Suppressor macrophage treated with lipopolysaccharide for 1 hour (primary cell): ENCODE data around the gene FAM76A.
"Not testable (repeated sequence)": the region's sequence is repeated elsewhere in the genome, so short reads cannot be mapped to it uniquely, and the experiment has no call there.

Experiments
- DNase-seq, 3 donors: peaks; one replicate each; pipeline ENCODE4 v3.0.0-alpha.2; 2020 to 2022

FAM76A gene

DNA sequence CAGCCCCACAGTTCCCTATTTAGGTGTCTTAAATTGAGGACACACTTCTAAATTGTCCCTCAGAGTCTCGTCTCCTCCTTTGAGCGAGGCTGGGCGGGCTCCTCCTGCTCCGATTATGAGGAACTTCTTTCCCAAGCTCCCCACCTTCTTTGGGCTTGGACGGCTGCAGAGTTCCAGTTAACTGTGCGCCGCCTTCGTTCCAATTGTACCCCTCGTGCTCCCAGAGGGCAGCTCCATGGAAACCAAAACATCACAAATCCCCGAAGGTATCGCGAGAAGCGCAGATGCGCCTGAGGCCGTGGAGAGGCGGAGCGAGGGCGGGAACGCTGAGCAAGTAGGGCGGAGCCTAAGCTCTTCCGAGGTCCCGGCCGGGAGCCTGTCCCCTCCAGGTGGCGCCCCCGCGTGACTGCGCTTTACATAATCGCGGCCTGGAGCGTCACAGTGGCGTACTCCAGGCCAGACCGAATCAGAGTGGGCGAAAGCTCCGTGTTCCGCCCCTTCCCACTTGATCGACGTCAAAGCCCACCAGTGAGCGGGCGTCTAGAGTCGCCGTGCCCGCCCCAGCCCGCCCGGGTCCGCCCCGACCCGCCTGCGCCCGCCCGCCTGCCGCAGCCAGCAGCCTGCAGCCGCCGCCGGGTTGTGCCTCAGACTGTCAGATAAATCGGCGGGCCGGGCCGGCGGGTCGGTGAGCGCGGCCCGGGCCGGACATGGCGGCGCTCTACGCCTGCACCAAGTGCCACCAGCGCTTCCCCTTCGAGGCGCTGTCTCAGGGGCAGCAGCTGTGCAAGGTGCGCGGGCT lies at the start of gene FAM76A:
Gene FAM76A, plus strand, starts transcription at position 588 of the 799 bp plus-strand sequence. Its CDS starts 120 bp downstream, at position 708.
- DNase-seq = peak; percentile 100

DNA sequence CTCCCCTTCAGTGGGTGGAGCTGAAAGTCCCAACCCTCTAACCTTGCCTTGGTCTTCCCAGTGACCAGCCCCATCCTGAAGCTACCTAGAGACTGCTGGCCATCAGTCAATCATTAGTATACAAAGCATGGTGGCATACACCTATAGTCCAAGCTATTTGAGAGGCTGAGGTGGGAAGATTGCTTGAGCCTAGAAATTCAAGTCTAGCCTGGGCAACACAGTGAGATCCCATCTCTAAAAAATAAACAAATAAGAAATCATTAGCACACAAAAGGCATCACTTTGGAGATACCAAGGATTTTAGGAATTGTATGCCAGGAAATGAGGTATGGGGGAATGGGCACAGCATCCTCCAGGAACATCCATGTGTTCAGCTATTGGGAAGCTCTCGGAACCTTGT lies 49.4 kb upstream of the FAM76A start:
- DNase-seq = no peak

DNA sequence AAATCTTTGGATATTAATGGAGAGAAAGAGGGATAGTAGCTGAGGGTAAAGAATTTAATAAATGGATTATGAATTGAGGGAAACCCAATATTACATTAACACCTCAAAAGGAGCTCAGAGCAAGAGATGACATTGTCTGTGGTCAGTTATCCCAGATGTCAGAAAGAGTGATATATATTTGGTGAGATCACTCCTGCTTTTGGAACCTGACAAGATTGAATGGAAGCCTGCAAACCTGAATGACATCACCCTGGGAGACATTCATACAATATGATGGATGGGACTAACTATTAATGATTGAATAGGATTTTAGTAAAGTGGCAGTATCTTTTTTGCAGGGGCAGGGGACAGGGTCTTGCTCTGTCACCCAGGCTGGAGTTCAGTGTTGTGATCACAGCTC lies 47.0 kb upstream of the FAM76A start:
- no peak for DNase-seq

DNA sequence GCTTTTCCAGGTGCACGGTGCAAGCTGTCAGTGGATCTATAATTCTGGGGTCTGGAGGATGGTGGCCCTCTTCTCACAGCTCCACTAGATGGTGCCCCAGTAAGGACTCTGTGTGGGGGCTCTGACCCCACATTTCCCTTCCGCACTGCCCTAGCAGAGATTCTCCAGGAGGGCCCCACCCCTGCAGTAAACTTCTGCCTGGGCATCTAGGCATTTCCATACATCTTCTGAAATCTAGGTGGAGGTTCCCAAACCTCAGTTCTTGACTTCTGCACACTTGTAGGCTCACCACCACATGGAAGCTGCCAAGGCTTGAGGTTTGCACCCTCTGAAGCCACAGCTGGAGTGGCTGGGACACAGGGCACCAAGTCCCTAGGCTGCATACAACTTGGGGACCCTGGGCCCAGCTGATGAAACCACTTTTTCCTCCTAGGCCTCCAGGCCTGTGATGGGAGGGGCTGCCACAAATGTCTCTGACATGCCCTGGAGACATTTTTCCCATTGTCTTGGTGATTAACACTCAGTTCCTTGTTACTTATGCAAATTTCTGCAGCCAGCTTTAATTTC lies 45.5 kb upstream of the FAM76A start:
- DNase-seq = not testable (repeated sequence)

DNA sequence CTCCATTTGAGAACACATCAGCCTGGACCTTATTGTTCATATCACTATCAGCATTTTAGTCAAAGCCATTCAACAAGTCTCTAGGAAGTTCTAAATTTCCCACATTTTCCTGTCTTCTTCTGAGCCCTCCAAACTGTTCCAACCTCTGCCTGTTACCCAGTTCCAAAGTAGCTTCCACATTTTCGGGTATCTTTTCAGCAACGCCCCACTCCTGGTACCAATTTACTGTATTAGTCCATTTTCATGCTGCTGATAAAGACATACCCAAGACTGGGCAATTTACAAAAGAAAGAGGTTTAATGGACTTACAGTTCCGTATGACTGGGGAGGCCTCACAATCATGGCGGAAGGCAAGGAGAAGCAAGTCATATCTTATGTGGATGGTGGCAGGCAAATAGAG lies 44.2 kb upstream of the FAM76A start:
- not testable (repeated sequence) for DNase-seq

DNA sequence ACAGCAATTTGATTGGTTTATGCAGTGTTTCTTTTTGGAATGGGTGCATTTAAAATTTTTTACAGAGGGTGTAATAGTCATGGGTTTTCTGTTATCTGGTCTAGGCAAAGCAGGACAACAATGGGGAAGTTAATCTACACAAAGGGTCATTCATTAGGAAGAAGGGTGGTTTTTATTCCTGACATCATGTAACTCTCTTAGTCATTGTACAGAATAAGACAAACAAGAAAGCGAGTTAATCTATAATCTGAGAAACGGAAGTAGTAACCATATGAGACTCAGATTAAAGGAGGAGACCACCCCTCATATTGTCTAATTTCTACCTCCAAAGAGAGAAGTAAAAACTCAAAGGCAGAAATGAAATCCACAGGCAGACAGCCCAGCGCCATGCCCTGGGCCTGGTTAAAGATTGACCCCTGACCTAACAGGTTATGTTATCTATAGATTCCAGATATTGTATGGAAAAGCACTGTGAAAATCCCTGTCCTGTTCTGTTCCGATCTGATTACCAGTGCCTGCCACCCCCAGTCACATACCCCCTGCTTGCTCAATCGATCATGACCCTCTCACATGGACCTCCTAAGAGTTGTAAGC lies 43.3 kb upstream of the FAM76A start:
- peak in 2 of 3 donors; percentile 55 to 72 for DNase-seq

DNA sequence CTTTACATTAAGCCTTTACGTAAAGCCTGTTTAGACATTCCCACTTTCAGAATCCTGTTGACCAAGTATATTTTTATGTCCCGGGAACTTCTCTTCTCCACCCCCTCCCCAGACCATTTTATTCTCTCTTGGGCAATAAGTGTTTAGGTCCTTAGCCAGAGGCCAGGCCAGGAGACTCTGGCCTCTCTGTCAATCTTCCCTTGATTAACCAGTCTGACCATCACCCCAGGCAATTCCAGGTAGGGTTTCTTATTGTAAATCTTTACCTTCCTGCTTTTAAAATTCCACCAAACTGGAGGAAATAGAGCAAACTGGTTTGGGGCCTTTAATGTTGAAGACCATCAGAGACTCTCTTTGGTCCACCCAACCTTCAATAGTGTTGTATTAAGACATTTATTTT lies 41.6 kb upstream of the FAM76A start:
- DNase-seq = no peak

DNA sequence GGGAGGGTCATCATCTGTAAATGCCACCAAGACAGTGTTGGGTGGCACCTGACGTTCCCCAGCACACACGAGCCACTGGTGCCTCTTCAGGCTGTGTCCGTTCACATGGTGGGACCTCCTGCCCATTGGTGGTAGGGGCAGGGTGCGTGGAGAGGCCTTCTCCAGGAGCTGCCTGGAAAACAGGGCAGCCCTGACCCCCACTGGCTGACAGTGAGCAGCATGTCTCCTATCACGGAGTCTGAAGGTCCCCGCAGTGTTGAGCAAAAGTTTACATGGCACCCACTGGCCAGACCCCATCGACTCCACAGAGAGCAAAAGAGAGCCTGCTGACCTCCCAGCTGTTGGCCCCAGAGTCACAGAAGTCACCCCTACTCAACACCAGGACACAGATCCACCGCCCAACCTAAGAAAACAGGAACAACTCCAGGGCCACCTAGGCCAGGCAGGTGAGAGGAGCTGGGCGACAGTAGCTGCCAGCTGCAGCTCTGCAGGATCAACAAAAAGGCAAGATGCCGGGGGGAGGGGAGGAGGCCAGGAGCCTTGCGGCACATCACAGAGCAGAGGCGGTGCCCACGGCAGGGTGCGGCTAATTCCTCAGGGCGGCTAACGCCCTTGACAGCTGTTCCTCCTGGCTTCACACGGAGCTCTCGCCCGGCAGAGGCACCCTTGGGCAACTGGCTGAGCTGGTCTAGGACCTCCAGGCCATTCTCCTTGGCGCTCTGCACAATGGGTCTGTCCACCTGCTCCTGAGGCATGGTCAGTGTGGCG lies 39.4 kb upstream of the FAM76A start:
- DNase-seq = no peak

DNA sequence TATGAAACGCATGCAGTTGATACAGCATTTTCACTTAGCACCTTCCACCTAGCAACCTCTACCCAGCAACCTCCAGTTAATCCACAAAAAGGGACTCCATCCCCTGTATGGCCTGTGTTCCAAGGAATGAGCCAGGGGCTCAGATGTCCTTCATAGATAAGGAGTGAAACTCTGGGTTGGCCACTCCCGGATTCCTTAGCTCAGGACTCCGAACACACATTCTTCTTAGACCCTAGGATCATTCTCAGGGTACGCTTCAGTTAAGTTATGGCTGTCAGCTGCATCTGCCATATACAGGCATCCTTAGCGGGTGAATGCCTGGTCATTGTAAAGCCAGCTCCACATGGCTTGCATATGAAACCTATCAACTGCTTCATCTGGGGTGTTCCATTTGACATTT lies 37.9 kb upstream of the FAM76A start:
- no peak for DNase-seq

DNA sequence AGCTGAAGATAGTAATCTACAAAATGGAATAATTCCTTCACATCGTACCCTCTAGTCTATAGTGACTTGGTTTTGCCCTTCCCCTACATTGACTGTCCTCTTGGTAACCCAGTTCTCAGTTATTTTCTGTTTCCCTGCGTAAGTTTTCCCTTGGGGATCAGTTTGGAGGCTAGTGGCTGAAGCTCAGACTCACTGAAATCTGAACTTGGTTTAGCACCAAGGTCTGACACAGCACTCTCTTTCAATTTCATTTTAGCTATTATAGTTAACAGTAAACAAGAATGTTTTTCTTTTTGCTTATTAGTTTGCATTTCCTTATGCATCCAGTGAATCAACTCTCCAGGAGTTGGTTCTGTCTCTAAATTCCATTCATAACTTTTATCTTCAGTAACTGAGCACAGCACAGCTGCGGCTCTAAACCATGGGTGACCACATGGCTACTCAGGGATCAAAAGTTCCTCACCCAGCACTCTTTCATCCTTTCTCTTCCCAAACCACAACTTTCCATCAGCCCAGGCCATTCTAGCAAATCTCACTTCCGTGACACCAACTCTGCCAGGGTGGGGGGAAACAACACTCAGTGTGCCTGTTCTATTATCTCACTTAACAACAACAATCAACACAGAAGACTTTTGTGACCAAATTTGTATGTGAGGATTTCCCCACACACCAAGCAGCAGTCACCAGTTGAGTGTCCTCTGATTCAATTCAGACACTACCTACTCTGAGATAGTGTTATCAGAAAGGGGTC lies 36.2 kb upstream of the FAM76A start:
- no peak for DNase-seq

DNA sequence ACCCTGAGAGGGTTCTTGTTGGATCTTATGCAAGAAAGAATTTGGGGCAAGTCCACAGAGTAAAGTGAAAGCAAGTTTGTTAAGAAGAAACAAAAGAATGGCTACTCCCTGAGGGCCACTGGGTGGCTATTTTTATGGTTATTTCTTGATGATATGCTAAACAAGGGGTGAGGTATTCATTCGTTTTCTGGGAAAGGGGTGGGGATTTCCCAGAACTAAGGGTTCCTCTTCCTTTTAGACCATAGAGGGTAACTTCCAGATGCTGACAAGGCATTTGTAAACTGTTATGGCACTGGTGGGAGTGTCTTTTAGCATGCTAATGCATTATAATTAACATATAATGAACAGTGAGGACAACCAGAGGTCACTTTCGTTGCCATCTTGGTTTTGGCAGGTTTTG lies 35.6 kb upstream of the FAM76A start:
- peak; percentile 73 to 85 (median 80) for DNase-seq

DNA sequence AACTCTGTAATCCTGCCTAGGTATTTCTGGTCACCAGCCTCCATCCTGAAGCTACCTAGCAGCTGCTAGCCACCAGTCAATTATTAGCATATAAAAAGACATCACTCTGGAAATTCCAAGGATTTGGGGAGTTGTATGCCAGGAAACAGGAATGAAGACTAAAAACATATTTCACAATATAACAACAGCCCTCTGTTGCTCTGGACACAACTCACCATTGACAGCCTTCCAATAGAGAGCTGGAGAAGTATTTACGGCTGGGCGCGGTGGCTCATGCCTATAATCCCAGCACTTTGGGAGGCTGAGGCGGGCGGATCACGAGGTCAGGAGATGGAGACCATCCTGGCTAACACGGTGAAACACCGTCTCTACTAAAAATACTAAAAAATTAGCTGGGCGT lies 28.9 kb upstream of the FAM76A start:
- not testable (repeated sequence) for DNase-seq

DNA sequence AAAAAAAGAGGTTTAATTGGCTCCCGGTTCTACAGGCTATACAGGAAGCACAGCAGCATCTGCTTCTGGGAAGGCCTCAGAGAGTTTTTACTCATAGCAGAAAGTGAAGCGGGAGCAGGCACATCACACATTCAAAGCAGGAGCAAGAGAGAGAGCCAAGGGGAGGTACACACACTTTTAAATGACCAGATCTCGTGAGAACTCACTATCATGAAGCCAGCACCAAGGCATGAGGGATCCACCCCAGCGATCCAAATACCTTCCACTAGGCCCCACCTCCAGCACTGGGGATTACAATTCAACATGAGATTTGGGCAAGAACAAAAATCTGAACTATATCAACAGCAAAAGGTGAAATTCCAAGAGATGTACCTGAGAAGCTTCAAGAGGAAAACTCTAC lies 20.8 kb upstream of the FAM76A start:
- no peak for DNase-seq

DNA sequence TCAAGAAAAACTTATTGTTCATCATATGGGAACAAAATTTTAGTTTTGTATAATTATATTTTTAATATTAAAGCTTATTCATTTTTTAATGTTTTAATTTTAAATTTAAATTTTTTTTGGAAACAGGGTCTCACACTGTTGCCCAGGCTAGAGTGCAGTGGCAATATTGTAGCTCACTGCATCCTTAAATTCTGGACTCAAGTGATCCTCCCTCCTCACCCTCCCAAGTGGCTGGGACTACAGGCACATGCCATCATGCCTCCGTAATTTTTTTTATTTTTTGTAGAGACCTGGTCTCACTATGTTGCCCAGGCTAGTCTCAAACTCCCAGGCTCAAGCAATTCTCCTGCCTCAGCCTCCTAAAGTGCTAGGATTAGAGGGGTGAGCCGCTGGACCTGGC lies 20.2 kb upstream of the FAM76A start:
- DNase-seq = no peak

DNA sequence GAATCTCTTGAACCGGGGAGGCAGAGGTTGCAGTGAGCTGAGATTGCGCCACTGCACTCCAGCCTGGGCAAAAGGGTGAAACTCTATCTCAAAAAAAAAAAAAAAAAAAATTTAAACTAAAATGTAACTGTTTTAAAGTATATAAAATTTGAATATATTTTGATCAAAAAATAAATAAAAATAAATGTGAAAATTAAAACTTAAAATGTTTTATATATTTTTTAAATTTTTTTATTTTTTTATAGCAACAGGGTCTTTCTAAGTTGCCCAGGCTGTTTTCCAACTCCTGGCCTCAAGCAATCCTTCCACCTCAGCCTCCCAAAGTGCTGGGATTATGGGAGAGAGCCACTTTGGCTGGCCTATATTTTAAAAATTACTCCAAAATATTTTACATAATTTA lies 15.2 kb upstream of the FAM76A start:
- DNase-seq = no peak

DNA sequence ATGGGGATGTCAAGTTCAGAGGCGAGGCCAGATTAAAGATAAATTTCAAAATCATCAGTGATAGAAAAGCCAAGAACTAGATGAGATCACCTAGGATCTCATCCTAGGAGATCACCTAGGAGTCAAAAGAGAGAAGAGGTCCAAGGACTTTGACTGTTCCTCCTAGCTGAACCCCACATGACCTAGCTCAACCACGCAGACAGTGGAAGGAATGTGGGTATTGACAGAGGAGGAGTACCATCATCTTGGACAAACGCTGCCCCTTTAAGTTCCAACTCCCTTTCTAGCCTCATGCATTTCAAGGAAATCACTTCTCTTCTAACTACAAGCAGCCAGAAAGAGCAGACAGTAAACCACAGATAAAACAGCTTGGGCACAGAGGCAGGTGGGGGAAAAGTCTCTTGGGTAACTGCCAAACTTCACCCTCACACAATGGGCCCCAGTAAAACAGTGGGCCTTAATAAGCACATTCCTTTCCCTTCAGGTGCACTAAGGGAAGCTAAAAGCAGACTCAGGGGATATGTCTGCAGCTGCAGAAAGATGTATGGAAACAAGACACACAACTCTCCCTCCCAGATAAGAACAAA lies 12.5 kb upstream of the FAM76A start:
- no peak for DNase-seq

DNA sequence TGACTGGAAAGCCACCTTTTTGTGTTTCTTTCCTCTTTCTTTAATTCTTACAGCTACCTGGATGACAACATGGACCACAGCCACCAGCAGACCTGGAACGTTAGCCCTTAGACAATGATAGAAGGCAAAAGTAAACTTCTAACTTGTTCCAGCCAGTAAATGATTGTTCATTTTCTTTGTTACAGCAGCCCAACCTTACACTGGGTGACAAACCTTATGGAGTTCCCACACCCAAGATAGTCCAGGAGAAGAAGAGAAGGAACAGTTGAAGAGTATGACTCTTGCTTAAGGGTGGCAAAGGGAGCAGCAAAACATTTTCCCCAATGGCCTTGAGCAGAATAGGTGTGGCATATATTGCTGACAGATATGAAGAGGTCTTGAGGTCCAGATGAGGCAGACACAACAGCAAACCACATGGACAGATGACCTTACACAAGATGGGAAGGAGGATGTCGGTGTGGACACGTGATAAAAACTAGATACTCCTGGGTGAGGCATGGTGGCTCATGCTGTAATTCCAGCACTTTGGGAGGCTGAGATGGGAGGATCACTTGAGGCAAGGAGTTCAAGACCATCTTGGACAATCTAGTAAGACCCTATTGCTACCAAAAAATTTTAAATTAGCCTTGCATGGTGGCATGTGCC lies 11.8 kb upstream of the FAM76A start:
- no peak for DNase-seq

DNA sequence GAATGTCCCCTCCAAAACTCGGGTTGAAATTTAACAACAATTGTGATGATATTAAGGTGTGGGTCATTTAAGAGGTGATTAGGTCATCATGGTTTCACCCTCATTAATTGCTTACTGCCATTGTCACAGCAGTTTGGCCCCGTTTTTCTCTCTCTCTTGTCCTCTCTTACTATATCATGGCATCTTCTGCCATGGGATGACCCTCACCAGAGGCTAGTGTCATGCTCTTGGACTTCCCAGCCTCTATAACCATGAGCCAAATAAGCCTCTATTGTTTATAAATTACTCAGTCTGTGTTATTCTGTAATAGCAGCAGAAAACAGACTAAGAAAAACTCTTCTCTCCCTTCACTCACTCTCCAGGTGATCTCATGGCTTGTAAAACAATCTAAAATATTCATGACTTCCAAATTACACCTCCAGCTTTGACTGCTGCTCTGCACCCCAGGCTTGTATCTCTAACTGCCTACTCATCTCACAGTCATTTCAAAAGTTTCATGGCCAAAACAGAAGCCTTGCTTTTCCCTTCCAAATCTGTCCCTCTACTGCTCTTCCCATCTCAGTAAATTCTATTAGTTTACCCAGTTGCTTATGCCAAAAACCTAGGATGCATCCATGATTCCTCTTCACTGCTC lies 9.4 kb upstream of the FAM76A start:
- DNase-seq = no peak

DNA sequence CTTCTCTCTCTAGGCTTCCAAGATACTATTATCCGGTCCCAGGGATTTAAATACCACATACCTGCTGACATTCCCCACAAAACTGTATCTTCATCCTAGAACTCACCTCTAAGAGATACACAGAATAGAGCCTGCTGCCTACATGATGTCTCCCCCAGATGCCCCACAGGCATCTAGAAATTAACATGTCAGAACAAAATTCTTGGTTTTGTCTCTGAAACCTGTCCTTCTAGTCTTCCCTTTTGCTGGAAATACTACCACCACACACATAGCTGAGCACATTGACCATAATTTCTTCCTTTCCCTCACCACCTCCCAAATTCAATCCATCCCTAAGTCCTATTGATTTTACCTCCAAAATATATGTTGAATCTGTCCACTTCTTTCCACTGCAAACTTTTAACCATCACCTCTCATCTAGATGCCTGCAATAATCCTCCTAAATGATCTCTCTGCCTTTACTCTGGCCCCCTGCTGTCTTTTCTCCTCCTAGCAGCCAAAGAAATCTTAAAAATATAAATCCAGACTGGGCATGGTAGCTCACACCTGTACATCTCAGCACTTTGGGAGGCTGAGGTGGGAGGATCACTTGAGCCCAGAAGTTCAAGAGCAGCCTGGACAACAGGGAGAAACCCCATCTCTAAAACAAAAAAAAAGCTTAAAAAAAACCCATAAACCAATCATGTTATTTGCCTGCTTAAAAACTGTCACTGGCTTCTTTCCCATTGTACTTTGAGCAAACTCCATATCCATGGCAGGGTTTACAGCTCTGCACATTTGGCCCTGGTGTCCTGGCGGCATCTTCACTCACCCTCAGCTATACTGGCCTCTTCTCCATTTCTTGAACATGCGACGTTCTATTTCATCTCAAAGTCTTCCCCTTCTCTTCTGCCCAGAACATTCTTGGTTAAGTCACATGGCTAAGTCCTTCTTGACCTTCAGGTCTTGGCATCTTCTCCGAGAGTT lies 6.2 kb upstream of the FAM76A start:
- no peak for DNase-seq

DNA sequence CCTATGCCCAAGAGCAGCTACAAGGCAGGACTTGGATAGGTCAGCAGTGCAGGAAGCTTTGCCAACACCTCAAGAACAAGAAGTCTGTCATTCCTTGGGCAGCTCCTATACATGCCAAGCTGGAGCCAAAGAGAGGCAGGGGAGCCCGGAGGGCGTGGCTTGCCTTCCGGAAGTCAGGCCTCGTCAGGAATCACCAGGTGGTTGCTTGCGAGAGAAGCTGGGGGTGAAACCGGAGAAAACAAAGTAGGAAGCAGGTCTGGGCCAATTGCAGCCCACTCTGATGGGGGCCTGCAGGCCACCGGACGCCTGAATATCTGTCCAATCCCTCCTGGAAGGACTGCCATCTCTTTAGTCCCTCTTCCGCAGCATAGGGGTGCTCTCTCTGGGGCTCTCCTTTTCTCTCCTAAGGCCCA lies 794 bp upstream of the FAM76A start:
- DNase-seq = no peak
